GM21423 (cell line): ENCODE measurements around the gene FUT8.

Source experiments
- ATAC-seq: cut with Tn5 transposase; IDR thresholded peaks from one replicate; pipeline ENCODE4 v1.9.1; 2021; ENCODE audit warnings: mild to moderate bottlenecking, moderate library complexity; ENCODE audit not compliant: unreplicated experiment

FUT8 gene

DNA sequence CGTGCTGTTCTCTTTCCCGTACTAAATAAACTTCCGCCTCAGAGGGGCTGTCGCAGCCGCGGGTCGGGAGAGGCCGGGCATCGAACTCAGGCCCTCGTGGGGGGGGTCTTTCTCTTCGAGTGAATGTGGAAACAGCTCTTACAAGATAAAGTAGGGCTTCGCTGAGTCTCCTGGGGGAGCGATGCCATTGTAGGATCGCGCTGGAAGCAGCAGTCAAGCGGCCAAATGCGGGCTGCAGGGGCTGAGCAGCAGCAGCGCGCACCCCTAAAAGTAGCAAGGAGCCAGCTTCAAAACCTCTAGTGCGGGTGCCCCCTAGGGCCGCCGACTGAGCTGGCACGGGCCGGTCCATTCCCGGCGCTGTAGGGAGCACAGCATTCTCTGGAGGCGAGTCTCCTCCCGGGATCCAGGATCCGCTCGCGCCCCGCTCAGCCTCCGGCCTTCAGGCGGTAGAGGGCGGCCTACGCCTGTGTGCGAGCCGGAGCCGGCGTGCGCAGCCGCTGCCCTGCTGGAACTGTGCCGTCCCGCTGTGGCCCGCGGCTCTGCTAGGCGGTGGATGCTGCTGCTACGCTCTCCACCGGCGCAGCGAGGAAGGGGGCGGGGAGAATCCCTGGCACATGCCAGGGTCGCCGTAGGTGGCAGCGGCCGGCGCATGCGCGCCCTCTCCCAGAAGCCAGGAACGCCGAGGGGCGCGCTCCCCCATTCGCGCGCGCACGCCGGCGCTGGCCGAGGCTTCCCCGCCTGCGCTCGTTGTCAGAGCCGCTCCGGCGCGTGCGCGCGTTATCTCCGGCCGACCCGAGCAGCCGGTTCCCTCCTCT is at the start of gene FUT8:
FUT8 (plus strand) TSS at position 699 of the 815 bp plus-strand sequence. CDS start 148,834 bp downstream, outside the sequence.
- peak; percentile 65 for ATAC-seq

DNA sequence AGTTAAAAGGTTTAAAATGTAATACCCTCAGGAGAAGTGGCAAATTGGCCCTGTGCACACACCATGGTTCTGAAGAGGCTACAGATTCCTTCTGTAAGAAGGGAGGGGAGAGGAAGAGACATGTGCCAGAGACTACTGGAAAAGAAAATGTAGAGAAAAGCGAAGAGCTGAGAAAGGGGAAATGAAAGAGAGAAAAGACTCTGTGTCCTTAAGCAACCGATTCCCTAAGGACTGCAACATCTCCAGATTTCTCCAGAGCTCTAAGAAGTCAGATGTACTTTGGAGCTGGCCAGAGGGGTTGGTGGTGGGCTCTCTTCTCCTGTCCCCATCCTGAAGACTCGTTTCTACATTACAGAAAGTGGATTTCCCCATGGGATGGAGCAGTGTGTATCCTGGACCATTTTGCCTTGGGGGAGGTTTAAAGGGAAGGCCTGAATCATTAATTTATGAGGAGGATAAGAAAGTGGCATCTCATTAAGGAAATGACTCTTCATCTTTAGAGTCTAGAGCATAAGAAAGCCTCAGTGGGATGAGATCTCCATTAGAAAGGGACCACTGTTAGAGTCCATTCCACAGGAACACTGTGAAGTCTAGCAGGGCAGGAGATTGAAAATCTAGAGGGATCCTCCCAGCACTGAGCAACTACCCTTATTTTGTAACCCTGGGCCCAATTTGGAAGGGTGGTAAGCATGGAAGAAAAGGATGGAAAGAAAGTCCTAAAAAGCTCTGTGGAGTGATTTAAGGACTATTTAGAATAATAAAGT is 45.5 kb upstream of the FUT8 start:
- no peak for ATAC-seq

DNA sequence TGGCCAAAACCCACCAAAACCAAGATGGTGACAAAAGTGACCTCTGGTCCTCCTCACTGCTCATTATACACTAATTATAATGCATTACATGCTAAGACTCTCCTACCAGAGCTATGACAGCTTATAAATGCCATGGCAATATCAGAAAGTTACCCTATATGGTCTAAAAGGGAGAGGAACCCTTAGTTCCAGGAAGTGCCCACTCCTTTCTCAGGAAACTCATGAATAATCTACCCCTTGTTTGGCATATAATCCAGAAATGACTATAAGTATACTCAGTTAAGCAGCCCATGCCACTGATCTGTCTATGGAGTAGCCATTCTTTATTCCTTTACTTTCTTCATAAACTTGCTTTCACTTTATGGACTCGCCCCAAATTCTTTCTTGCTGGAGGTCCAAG is 43.0 kb upstream of the FUT8 start:
- no peak for ATAC-seq

GRCh38 chr14:65370801-65371248 is 41.7 kb upstream of the FUT8 start:
- no peak for ATAC-seq

- no peak for ATAC-seq
Observed at GRCh38 chr14:65371784-65372183, 40.7 kb upstream of the FUT8 start.

- ATAC-seq = no peak
Observed at GRCh38 chr14:65373016-65373670, 39.4 kb upstream of the FUT8 start.

DNA sequence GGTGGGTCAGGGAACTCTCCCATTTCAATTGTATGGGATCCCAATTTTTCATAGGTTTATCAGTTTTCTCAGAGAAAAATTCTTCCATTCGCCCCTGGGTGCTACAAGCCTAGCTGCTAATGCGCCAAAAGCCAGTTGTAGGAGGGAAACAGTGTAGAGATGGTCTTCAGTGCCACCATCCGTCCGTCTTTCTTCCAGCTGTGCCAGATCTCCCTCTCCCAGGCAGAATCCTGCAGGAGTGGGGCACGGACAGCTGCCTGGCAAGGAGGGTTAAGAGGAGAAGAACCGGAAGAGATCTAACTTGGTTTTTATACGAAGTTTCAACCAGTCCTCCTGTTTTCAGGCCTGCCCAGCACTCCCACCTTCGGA is 38.9 kb upstream of the FUT8 start:
- ATAC-seq = no peak

DNA sequence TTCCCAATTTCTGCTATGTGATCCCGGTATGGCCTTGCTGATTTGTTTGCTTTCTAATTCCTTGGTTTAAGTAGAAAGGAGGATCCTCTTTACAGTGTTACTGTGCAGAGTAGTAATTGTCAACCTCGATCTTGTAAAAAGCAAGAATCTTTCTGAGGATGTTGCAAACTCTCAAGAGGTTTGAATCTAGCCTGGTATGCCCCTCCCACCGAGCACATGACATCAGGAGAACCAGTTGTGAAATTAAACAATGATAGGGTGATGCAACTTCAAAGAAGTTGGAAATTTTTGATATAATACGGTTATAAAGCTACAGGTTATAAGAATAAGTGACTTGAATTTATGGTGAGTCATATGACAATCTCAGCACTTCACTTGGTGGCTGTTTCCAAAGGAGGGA is 35.0 kb upstream of the FUT8 start:
- no peak for ATAC-seq

DNA sequence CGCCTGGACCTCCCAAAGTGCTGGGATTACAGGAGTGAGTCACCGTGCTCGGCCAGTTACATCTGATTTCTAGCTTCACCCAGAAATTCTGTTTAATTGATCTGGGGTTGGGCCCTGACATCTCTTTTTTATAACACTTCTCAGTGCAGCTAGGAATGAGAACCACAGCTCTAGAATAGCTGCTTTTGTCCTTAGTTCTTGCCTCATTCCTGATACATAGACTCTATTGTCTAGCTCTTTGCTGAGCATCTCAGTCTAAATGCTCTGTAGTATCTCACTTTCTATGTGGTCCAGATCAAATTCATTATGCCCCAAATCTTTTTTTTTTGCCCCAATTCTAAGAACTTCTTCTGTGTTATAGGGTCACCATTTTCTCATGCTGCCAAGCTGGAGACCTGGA is 29.9 kb upstream of the FUT8 start:
- no peak for ATAC-seq

GRCh38 chr14:65387171-65387570 is 25.4 kb upstream of the FUT8 start:
- ATAC-seq = no peak

GRCh38 chr14:65387628-65388027 is 24.9 kb upstream of the FUT8 start:
- ATAC-seq = no peak

DNA sequence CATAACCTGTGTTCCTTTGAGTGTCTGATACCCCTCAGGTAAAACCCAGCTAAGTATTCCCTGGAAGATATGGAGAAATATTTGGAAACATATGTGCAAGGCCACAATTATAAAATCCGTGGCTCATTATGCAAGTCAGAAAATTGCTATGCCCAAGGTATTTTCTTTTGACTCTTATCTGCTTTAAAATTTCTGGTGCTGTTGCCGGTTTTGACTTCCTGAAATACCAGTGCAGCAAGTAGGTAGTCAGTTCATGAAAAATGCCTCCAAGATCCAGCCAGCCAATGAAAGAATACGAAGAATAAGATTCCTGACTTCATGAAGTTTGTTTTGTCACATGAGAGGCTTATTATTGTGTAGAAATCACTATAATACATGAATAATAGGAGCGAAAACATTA is 20.2 kb upstream of the FUT8 start:
- no peak for ATAC-seq

- ATAC-seq = no peak
Observed at GRCh38 chr14:65396082-65396910, 16.2 kb upstream of the FUT8 start.

GRCh38 chr14:65403231-65403630 is 9.3 kb upstream of the FUT8 start:
- no peak for ATAC-seq

DNA sequence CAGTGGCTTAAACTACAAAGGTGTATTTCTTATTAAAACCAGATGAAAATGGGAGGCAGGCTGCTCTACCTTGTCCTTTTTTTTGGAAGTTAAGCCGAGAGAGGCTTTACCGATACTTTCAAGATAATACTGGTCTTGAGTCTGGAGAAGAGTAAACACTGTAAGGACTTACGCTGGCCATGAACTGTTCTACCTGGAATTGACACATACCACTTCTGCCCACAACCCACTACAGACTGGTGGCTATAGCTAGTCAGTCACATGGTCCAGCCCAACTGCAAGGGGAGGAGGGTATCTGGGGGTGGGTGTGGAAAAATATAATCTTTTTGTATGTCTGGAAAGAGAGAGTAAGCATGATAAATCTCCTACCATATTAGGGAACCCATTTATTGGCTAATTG is 4.4 kb upstream of the FUT8 start:
- ATAC-seq = no peak

DNA sequence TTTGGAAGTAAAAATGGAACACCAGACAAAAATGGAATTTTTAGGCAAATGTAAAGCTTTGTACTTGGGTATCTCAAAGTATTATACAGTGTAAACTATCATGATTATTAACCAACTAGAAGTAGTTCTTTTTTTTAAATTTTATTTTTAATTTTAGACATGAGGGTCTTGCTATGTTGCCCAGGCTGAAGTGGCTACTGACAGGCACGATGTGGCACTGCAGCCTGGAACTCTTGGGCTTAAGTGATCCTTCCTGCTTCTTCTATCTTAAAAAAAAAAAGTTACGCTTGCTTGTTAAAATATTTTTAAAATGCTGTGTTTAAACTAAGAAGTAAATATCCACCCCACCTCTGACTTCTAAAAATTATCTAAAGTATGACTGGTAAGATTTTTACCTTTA is 1.9 kb upstream of the FUT8 start:
- ATAC-seq = no peak

DNA sequence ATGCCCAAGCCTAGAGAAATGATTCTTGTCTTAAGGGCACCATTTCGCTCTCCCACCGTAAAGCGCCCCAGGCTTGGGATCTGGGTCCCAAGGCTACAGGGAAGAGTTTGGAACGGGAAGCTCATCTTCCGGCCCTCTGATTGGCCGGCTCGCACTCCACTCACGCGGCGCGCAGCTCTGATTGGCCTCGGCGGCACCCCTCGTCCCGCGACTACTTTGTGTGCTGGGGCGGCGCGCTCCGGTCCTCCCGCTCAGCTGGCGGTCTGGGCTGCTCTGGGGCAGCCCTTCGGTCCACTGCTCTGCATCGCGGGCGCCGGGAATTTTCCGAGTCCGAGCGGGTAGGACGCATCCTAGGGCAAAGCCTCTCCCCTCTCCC is 886 bp upstream of the FUT8 start:
- ATAC-seq = peak; percentile 61

DNA sequence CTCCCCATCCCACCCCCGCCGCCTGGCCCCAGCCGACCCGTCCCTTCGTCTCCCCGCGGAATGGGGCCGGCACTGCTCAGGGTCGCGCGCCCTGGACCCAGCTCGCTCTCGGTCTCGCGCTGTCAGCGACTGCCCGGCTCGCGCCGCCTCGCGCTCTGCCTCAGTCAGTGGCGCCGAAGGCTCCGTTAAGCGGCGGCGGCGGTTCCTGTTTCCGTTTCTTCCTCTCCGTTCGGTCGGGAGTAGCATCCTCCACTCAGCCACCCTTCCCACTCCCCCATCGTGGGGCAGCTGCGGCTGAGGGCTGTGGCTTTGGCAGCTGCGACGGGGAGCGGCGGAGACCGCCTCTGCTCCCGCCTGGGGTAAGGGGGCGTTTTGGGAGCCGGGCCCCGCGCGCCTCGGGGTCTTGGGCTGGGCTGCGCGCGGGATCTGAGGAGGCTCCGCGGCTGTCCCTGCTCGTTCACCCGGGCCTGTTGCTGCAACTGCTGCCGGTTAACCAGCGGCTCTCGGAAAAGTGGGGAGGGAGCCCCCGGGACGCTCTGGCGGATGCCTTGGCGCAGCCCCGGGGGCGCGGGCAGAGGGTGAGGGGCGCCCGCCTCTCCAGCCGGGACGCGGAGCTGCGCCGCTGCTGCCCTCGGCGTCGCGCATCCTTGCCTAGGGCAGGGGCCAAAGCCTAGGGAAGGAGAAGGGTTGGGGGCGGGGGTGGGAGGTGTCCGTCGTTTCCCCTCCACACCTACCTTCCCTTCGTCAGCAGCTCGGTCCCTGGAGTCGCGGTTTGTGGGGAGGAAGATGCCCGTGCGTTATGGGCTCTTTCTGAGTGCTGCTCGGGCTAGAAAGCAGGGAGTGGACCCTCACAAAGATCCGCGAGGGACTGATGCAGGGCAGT is 567 bp downstream of the FUT8 start:
- ATAC-seq = peak; percentile 39

- no peak for ATAC-seq
Observed at GRCh38 chr14:65413739-65414045, 1.2 kb downstream of the FUT8 start.

- no peak for ATAC-seq
Observed at GRCh38 chr14:65414961-65415589, 2.5 kb downstream of the FUT8 start.
